SK-N-SH treated with all-trans-retinoic acid at 6 μM for 48 hours (cell line): ENCODE measurements around the gene PPFIA1.

Source experiments
- TF ChIP-seq, protein P1 (sequence below): fragments of 250-450 bp; sonication (Bioruptor Pico); IDR thresholded peaks from 2 replicates; pipeline ENCODE4 v1.5.1; 2021; ENCODE audit warnings: mild to moderate bottlenecking, moderate library complexity
- TF ChIP-seq, protein P2 (sequence below): fragments of 250-450 bp; sonication (Bioruptor Pico); IDR thresholded peaks from 2 replicates; pipeline ENCODE4 v1.8.0; 2020; ENCODE audit warnings: mild to moderate bottlenecking, moderate library complexity, borderline replicate concordance

DNA sequence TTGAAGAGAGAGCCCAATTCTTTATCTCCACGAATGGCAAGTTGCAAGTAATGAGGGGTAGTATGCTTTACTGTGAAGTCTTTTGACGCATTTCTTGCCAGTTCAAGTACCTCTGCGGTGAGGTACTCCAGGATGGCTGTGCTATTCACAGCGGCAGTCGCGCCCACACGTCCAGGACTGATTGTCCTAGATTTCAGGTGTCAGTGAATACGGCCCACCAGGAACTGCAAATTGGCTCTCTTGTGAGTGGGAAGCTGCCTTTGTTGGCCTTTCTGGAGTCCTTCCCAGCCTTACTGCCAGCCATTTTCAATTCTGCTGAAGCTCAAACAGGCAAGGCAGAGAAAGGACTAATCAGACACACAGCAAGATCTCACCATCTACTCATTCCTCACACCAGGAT, 8.5 kb downstream of the PPFIA1 start:
- TF ChIP-seq, protein P1, sequence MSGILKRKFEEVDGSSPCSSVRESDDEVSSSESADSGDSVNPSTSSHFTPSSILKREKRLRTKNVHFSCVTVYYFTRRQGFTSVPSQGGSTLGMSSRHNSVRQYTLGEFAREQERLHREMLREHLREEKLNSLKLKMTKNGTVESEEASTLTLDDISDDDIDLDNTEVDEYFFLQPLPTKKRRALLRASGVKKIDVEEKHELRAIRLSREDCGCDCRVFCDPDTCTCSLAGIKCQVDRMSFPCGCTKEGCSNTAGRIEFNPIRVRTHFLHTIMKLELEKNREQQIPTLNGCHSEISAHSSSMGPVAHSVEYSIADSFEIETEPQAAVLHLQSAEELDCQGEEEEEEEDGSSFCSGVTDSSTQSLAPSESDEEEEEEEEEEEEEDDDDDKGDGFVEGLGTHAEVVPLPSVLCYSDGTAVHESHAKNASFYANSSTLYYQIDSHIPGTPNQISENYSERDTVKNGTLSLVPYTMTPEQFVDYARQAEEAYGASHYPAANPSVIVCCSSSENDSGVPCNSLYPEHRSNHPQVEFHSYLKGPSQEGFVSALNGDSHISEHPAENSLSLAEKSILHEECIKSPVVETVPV = no peak
- TF ChIP-seq, protein P2, sequence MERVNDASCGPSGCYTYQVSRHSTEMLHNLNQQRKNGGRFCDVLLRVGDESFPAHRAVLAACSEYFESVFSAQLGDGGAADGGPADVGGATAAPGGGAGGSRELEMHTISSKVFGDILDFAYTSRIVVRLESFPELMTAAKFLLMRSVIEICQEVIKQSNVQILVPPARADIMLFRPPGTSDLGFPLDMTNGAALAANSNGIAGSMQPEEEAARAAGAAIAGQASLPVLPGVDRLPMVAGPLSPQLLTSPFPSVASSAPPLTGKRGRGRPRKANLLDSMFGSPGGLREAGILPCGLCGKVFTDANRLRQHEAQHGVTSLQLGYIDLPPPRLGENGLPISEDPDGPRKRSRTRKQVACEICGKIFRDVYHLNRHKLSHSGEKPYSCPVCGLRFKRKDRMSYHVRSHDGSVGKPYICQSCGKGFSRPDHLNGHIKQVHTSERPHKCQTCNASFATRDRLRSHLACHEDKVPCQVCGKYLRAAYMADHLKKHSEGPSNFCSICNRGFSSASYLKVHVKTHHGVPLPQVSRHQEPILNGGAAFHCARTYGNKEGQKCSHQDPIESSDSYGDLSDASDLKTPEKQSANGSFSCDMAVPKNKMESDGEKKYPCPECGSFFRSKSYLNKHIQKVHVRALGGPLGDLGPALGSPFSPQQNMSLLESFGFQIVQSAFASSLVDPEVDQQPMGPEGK (CRISPR knock-in tag) = no peak
